Measurements from ENCODE around the gene DNAJC19. TPM values are rescaled to one million over a fixed set of nuclear protein-coding genes. Genes with fewer than 3 reads are reported as not detected.
"Not testable (repeated sequence)": the region's sequence is repeated elsewhere in the genome, so short reads cannot be mapped to it uniquely, and the experiment has no call there.

DNAJC19 gene
- total RNA-seq, 5 donors from 2014 or later (not counting 1 experiment from before 2014, with no cell fraction given): 29.2 to 52.6 (median 42.0) TPM

DNA sequence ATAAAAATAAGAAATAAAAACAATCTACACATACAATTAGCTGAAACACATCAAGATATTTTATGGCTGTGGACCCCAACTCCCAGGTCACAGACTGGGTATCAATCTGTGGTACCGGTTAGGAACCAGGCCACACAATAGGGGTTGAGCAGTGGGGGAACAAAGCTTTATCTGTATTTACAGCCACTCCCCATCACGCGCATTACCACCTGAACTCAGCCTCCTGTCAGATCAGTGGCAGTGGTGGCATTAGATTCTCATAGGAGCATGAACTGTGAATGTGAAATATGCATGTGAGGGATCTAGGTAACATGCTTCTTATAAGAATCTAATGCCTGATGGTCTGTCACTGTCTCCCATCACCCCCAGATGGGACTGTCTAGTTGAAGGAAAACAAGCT is 17.7 kb upstream of the DNAJC19 start:
- Mint-ChIP-seq H3K36me3 (peaks cover 6% of the 10 kb centered on the region), H3K4me3 (no peak overlapping the region), H3K9me3 (peaks cover 3 to 9% (median 6%) of the 10 kb centered on the region in 3 donors), H3K27ac (no peak overlapping the region), H3K4me1 (no peaks in the 10 kb centered on the region), H3K27me3 (peaks cover 0 to 9% of the 10 kb centered on the region in 2 donors)
- no peaks in the 10 kb centered on the region for H3K36me3 ChIP-seq (ENCODE audit: control insufficient read depth in 2 of 2, extremely low read depth in 1 of 2, insufficient read depth in 1 of 2, low read length in 1 of 2)
- no peak overlapping the region for H3K4me3 ChIP-seq (ENCODE audit: control insufficient read depth in 1 of 2, extremely low read depth in 1 of 2, low read length in 1 of 2)
- H3K27ac ChIP-seq (ENCODE audit: low read length): no peak overlapping the region
- H3K27me3 ChIP-seq (replicated peaks in 1 of 2; ENCODE audit: control insufficient read depth in 2 of 2, extremely low read depth in 1 of 2, insufficient read depth in 2 of 2, low read length in 1 of 2): peaks cover 0 to 12% of the 10 kb centered on the region in 2 experiments
- ATAC-seq (replicated peaks in 1 of 4) (no peak), DNase-seq (no peak)
- no peaks in the 10 kb centered on the region for H3K9me3 ChIP-seq
- no CpG with 5 or more reads among the region's 3 CpGs for WGBS (ENCODE audit: insufficient coverage)
- ChIA-PET POLR2A (no interaction called here), CTCF (no interaction called here)
- no peaks in the 10 kb centered on the region for H3K4me1 ChIP-seq (ENCODE audit: control insufficient read depth in 1 of 2, extremely low read depth in 1 of 2, insufficient read depth in 2 of 2, low read length in 2 of 2)

DNA sequence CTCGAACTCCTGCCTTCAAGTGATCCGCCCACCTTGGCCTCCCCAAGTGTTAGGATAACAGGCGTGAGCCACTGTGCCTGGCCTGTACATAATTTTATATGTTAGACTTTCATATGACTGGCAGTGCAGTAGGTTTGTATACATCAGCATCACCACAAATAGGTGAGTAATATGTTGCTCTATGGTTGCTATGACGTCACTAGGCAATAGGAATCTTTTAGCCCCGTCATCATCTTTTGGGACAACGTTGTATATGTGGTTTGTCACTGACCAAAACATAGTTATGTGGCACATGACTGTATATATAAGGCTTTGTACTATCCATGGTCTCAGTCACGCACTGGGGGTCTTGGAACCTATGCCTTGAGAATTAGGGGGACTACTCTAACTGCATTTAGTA is 17.0 kb upstream of the DNAJC19 start:
- H3K9me3 ChIP-seq: no peaks in the 10 kb centered on the region
- peaks cover 8 to 12% (median 10%) of the 10 kb centered on the region in 3 donors for H3K9me3 Mint-ChIP-seq
- CTCF ChIA-PET: no interaction called here
- no peak overlapping the region for H3K4me3 ChIP-seq (ENCODE audit: control insufficient read depth in 1 of 2, extremely low read depth in 1 of 2, low read length in 1 of 2)
- no peak overlapping the region for H3K27ac Mint-ChIP-seq
- DNase-seq (no peak), ATAC-seq (replicated peaks in 1 of 4) (no peak)
- POLR2A ChIA-PET: no interaction called here
- 100% methylated on average over 1 of the region's 7 CpGs for WGBS (ENCODE audit: insufficient coverage)
- no peaks in the 10 kb centered on the region for H3K4me1 ChIP-seq (ENCODE audit: control insufficient read depth in 1 of 2, extremely low read depth in 1 of 2, insufficient read depth in 2 of 2, low read length in 2 of 2)
- H3K36me3 ChIP-seq (ENCODE audit: control insufficient read depth in 2 of 2, extremely low read depth in 1 of 2, insufficient read depth in 1 of 2, low read length in 1 of 2): no peaks in the 10 kb centered on the region
- H3K27me3 Mint-ChIP-seq: peaks cover 5 to 13% of the 10 kb centered on the region in 2 donors
- no peak overlapping the region for H3K4me3 Mint-ChIP-seq
- H3K4me1 Mint-ChIP-seq: no peaks in the 10 kb centered on the region
- peaks cover 0 to 12% of the 10 kb centered on the region in 2 experiments for H3K27me3 ChIP-seq (replicated peaks in 1 of 2; ENCODE audit: control insufficient read depth in 2 of 2, extremely low read depth in 1 of 2, insufficient read depth in 2 of 2, low read length in 1 of 2)
- H3K27ac ChIP-seq (ENCODE audit: low read length): no peak overlapping the region
- H3K36me3 Mint-ChIP-seq: peaks cover 13% of the 10 kb centered on the region

DNA sequence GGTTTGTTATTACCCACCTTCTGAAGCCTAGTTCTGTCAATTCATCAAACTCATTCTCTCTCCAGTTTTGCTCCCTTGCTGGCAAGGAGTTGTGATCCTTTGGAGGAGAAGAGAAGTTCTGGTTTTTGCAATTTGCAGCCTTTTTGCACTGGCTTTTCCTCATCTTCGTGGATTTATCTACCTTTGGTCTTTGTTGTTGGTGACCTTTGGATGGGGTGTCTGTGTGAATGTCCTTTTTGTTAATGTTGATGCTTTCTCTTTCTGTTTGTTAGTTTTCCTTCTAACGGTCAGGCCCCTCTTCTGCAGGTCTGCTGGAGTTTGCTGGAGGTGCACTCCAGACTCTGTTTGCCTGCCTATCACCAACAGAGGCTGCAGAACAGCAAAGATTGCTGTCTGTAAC is 13.9 kb upstream of the DNAJC19 start:
- H3K4me3 ChIP-seq (ENCODE audit: control insufficient read depth in 1 of 2, extremely low read depth in 1 of 2, low read length in 1 of 2); H3K4me3 Mint-ChIP-seq; POLR2A ChIA-PET; H3K27ac ChIP-seq (ENCODE audit: low read length); ATAC-seq (replicated peaks in 1 of 4); CTCF ChIA-PET; DNase-seq; H3K4me1 Mint-ChIP-seq; H3K27ac Mint-ChIP-seq; H3K9me3 ChIP-seq; H3K36me3 ChIP-seq (ENCODE audit: control insufficient read depth in 2 of 2, extremely low read depth in 1 of 2, insufficient read depth in 1 of 2, low read length in 1 of 2); H3K4me1 ChIP-seq (ENCODE audit: control insufficient read depth in 1 of 2, extremely low read depth in 1 of 2, insufficient read depth in 2 of 2, low read length in 2 of 2): not testable (repeated sequence)
- H3K9me3 Mint-ChIP-seq: peaks cover 21 to 23% (median 22%) of the 10 kb centered on the region in 3 donors
- WGBS (ENCODE audit: insufficient coverage): no CpG with 5 or more reads among the region's 2 CpGs
- peaks cover 0 to 12% of the 10 kb centered on the region in 2 experiments for H3K27me3 ChIP-seq (replicated peaks in 1 of 2; ENCODE audit: control insufficient read depth in 2 of 2, extremely low read depth in 1 of 2, insufficient read depth in 2 of 2, low read length in 1 of 2)
- H3K36me3 Mint-ChIP-seq: peaks cover 26% of the 10 kb centered on the region
- peaks cover 13 to 25% of the 10 kb centered on the region in 2 donors for H3K27me3 Mint-ChIP-seq

DNA sequence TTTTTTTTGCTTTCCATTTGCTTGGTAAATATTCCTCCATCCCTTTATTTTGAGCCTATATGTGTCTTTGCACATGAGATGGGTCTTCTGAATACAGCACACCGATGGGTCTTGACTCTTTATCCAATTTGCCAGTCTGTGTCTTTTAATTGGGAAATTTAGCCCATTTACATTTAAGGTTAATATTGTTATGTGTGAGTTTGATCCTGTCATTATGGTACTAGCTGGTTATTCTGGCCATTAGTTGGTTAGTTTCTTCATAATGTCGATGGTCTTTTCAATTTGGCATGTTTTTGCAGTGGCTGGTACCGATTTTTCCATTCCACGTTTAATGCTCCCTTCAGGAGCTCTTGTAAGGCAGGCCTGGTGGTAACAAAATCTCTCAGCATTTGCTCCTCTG is 12.8 kb upstream of the DNAJC19 start:
- 70% methylated on average over 3 of the region's 4 CpGs for WGBS (ENCODE audit: insufficient coverage)
- H3K4me3 Mint-ChIP-seq; H3K4me3 ChIP-seq (ENCODE audit: control insufficient read depth in 1 of 2, extremely low read depth in 1 of 2, low read length in 1 of 2): not testable (repeated sequence)

DNA sequence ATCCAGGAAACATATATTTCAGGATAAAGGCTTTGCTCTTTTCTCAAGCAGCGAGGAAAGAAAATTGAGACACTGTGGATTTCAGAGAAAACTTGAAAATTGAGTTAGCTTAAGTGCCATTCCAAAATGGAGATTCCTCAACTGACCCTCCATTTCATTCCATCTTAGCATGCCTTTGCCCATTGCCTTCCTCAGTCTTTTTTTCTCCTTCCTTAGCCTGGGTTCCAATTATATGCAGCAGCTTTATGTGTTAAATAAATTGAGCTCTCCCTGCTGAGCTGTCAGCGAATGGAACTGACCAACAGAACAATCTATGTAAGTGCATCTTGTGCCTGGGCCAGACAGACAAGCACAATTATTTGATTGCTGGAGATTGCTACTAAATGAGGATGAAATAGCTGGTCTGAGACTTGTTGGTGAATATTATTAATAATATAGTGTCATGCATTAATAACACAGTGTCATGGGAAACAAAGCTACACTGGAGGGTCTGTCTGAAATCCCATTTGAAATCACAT is 6.9 kb upstream of the DNAJC19 start:
- H3K4me1 ChIP-seq (ENCODE audit: control insufficient read depth in 1 of 2, extremely low read depth in 1 of 2, insufficient read depth in 2 of 2, low read length in 2 of 2): no peaks in the 10 kb centered on the region
- CTCF ChIA-PET: no interaction called here
- H3K4me3 Mint-ChIP-seq: no peak overlapping the region
- DNase-seq (no peak), ATAC-seq (replicated peaks in 1 of 4) (no peak)
- peaks cover 8 to 19% of the 10 kb centered on the region in 2 donors for H3K27me3 Mint-ChIP-seq
- 80% methylated on average over 2 of the region's 2 CpGs for WGBS (ENCODE audit: insufficient coverage)
- POLR2A ChIA-PET: interaction anchor here in 1 of 2 donors (1.2 kb wide), 1 partner anchor 14 kb away, joined by 3 read pairs; no protein-coding TSS in a partner anchor
- H3K27ac ChIP-seq (ENCODE audit: low read length): no peak overlapping the region
- no peaks in the 10 kb centered on the region for H3K36me3 ChIP-seq (ENCODE audit: control insufficient read depth in 2 of 2, extremely low read depth in 1 of 2, insufficient read depth in 1 of 2, low read length in 1 of 2)
- H3K4me1 Mint-ChIP-seq: peaks cover 0 to 2% (median 0%) of the 10 kb centered on the region in 3 donors
- peaks cover 12% of the 10 kb centered on the region for H3K36me3 Mint-ChIP-seq
- H3K9me3 Mint-ChIP-seq: peaks cover 10 to 12% (median 12%) of the 10 kb centered on the region in 3 donors
- no peak overlapping the region for H3K4me3 ChIP-seq (ENCODE audit: control insufficient read depth in 1 of 2, extremely low read depth in 1 of 2, low read length in 1 of 2)
- no peak overlapping the region for H3K27ac Mint-ChIP-seq
- peaks cover 0 to 2% of the 10 kb centered on the region in 2 experiments for H3K27me3 ChIP-seq (replicated peaks in 1 of 2; ENCODE audit: control insufficient read depth in 2 of 2, extremely low read depth in 1 of 2, insufficient read depth in 2 of 2, low read length in 1 of 2)
- H3K9me3 ChIP-seq: no peaks in the 10 kb centered on the region

More for the DNA sequence above, 12.8 kb upstream of the DNAJC19 start:
- not testable (repeated sequence) for H3K4me1 ChIP-seq (ENCODE audit: control insufficient read depth in 1 of 2, extremely low read depth in 1 of 2, insufficient read depth in 2 of 2, low read length in 2 of 2); H3K36me3 ChIP-seq (ENCODE audit: control insufficient read depth in 2 of 2, extremely low read depth in 1 of 2, insufficient read depth in 1 of 2, low read length in 1 of 2); H3K27ac ChIP-seq (ENCODE audit: low read length); ATAC-seq (replicated peaks in 1 of 4); H3K27ac Mint-ChIP-seq; H3K9me3 ChIP-seq; H3K4me1 Mint-ChIP-seq; DNase-seq
- H3K36me3 Mint-ChIP-seq: peaks cover 26% of the 10 kb centered on the region
- H3K27me3 ChIP-seq (replicated peaks in 1 of 2; ENCODE audit: control insufficient read depth in 2 of 2, extremely low read depth in 1 of 2, insufficient read depth in 2 of 2, low read length in 1 of 2): peaks cover 0 to 12% of the 10 kb centered on the region in 2 experiments
- H3K27me3 Mint-ChIP-seq: peaks cover 13 to 25% of the 10 kb centered on the region in 2 donors
- peaks cover 21 to 23% (median 22%) of the 10 kb centered on the region in 3 donors for H3K9me3 Mint-ChIP-seq
- POLR2A ChIA-PET: interaction anchor here in 1 of 2 donors (0.6 kb wide), 1 partner anchor 1471 kb away, joined by 4 read pairs; no protein-coding TSS in a partner anchor
- CTCF ChIA-PET: interaction anchor here in 1 of 2 donors (0.7 kb wide), 1 partner anchor 50 kb away, joined by 3 read pairs; no protein-coding TSS in a partner anchor

DNA sequence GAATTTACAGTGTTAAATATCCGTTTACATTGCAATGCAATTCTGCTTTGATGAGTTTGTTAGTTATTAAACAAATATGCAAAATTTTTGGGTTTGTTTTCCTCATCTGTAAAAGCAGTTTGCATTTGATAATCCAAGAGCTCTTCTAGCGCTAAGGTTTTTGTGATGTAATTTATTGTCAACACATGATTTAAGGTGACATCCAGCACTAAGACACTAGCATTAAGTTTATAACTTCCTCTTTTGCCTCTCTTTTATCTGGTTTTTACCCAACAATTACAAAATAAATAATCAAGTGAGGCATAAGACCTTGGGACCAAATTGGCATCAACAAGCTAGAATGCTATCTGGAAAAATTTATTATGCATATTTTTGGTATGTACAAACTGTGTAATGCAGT is 969 bp upstream of the DNAJC19 start:
- WGBS (ENCODE audit: insufficient coverage): no CpG with 5 or more reads among the region's 2 CpGs
- Histone ChIP-seq H3K4me3 (ENCODE audit: control insufficient read depth in 1 of 2, extremely low read depth in 1 of 2, low read length in 1 of 2) (peak overlapping the region in 1 of 2 donors; percentile 94), H3K27ac (ENCODE audit: low read length) (peak overlapping the region; percentile 76), H3K9me3 (no peaks in the 10 kb centered on the region), H3K4me1 (ENCODE audit: control insufficient read depth in 1 of 2, extremely low read depth in 1 of 2, insufficient read depth in 2 of 2, low read length in 2 of 2) (peaks cover 11 to 14% of the 10 kb centered on the region in 2 experiments), H3K27me3 (replicated peaks in 1 of 2; ENCODE audit: control insufficient read depth in 2 of 2, extremely low read depth in 1 of 2, insufficient read depth in 2 of 2, low read length in 1 of 2) (no peaks in the 10 kb centered on the region), H3K36me3 (ENCODE audit: control insufficient read depth in 2 of 2, extremely low read depth in 1 of 2, insufficient read depth in 1 of 2, low read length in 1 of 2) (peaks cover 5 to 15% of the 10 kb centered on the region in 2 donors)
- Mint-ChIP-seq H3K4me1 (peaks cover 46% of the 10 kb centered on the region in 3 donors), H3K9me3 (no peaks in the 10 kb centered on the region), H3K36me3 (peaks cover 12% of the 10 kb centered on the region), H3K4me3 (peak overlapping the region; percentile 97 to 99 (median 98)), H3K27ac (peak overlapping the region; percentile 92 to 95), H3K27me3 (peaks cover 0 to 8% of the 10 kb centered on the region in 2 donors)
- no peak for DNase-seq
- ChIA-PET POLR2A (interaction anchor here in 1 of 2 donors (1.7 kb wide), 1 partner anchor 78 kb away, joined by 6 read pairs; the partner anchor contains the start of gene FXR1), CTCF (interaction anchor here (0.6 to 0.9 kb wide), 2 partner anchors 13 to 78 kb away, joined by 3 to 8 read pairs; partner anchors contain the start of gene FXR1 (in 1 of the 2))
- ATAC-seq (replicated peaks in 1 of 4): no peak

All from T-cell (primary cell).